Left lung (tissue), 10 donors: ENCODE results near the gene ANKRD52. TPM values are rescaled to one million over a fixed set of nuclear protein-coding genes. Genes with fewer than 3 reads are reported as not detected.
A peak's percentile ranks its signal among the peaks of the same experiment; 100 is the strongest.
"Not testable (repeated sequence)": the region's sequence is repeated elsewhere in the genome, so short reads cannot be mapped to it uniquely, and the experiment has no call there.

Source experiments
- ATAC-seq: fragments of 200-7000 bp; cut with Tn5 transposase; one replicate; pipeline ENCODE4 v1.9.1; 2020; ENCODE audit warnings: moderate library complexity
- DNase-seq, 4 donors: peaks; one replicate each; pipeline ENCODE4 v3.0.0-alpha.2; 2013 to 2020
- H3K27ac ChIP-seq, 2 donors: fragments of 200-600 bp; sonication (generic) in 1 of 2; one replicate each; pipeline versions ENCODE4 v1.5.0 to v1.8.0; 2020 to 2021
- H3K27me3 ChIP-seq, 2 donors: fragments of 200-600 bp; sonication (generic) in 1 of 2; one replicate each; pipeline versions ENCODE4 v1.5.0 to v1.8.0; 2020 to 2021
- H3K36me3 ChIP-seq, 2 donors: fragments of 200-600 bp; sonication (generic) in 1 of 2; one replicate each; pipeline versions ENCODE4 v1.5.0 to v1.8.0; 2020 to 2021
- H3K4me1 ChIP-seq, 2 donors: fragments of 200-600 bp; one replicate each; pipeline ENCODE4 v1.8.0; 2021
- H3K4me3 ChIP-seq, 2 donors: fragments of 200-600 bp; sonication (generic) in 1 of 2; one replicate each; pipeline versions ENCODE4 v1.5.0 to v1.8.0; 2020 to 2021; ENCODE audit warnings: mild to moderate bottlenecking in 1 of 2
- H3K9me3 ChIP-seq, 2 donors: fragments of 200-600 bp; sonication (generic) in 1 of 2; one replicate each; pipeline versions ENCODE4 v1.5.0 to v1.8.0; 2020 to 2021
- intact Hi-C, 2 donors: fragments of 100-400 bp; cut with DNase I; formaldehyde crosslinking; loops; one replicate each; pipeline versions ENCODE4 v1.11.2 to v1.14.2; 2022
- polyA plus RNA-seq, 6 donors: library from polyadenylated mRNA; unstranded; fragments of 120-200 nt; gene quantifications; one replicate each; pipeline ENCODE4 v1.2.1, GENCODE V29; 2013; ENCODE audit not compliant: insufficient read length in 6 of 6
- total RNA-seq, 2 donors: library from RNA; stranded (reverse); fragmentation: NEBNext Ultra II Directional; extraction: Animal tissue kit (Norgen Biotek cat#: 25700); gene quantifications; one replicate each; pipeline ENCODE4 v1.2.1, GENCODE V29; 2021
- TF ChIP-seq, protein P1 (sequence below), 2 donors: fragments of 200-600 bp; sonication (generic) in 1 of 2; IDR thresholded peaks; one replicate each; pipeline versions ENCODE4 v1.5.0 to v1.8.0; 2021; ENCODE audit warnings: antibody characterized with exemption in 2 of 2
- donor health status: DM: no; HTN: yes; CAD: no.
- donor health status: DM: no; HTN: no; CAD: no.

ANKRD52 gene
- total and polyA plus RNA-seq, 8 donors = 24.6 to 40.1 (median 32.6) TPM

DNA sequence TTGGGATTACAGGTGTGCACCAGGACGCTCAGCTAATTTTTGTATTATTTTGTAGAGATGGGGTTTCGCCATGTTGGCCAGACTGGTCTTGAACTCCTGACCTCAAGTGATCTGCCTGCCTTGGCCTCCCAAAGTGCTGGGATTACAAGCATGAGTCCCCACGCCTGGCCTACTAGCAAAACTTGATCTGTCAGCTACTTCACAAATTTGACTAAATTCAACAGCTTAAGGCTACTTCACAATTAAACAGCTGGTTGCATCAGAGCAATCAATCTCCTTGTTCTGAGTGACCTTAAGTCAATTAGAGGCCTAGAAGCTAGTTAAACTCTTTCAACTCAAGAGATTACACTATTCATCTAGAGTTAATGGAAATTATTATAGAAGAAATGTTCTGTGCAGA is 20.7 kb upstream of the ANKRD52 start:
- H3K27ac ChIP-seq = no peak overlapping the region

GRCh38 chr12:56274299-56274698 is 16.1 kb upstream of the ANKRD52 start:
- ATAC-seq = no peak
- TF ChIP-seq, protein P1, sequence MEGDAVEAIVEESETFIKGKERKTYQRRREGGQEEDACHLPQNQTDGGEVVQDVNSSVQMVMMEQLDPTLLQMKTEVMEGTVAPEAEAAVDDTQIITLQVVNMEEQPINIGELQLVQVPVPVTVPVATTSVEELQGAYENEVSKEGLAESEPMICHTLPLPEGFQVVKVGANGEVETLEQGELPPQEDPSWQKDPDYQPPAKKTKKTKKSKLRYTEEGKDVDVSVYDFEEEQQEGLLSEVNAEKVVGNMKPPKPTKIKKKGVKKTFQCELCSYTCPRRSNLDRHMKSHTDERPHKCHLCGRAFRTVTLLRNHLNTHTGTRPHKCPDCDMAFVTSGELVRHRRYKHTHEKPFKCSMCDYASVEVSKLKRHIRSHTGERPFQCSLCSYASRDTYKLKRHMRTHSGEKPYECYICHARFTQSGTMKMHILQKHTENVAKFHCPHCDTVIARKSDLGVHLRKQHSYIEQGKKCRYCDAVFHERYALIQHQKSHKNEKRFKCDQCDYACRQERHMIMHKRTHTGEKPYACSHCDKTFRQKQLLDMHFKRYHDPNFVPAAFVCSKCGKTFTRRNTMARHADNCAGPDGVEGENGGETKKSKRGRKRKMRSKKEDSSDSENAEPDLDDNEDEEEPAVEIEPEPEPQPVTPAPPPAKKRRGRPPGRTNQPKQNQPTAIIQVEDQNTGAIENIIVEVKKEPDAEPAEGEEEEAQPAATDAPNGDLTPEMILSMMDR (IDR thresholded peaks at IDR 0.05) = no peak
- intact Hi-C loops = no loop called here

More for the DNA sequence above, 20.7 kb upstream of the ANKRD52 start:
- intact Hi-C loops = no loop called here
- Histone ChIP-seq H3K9me3 (no peaks in the 10 kb centered on the region), H3K4me3 (no peak overlapping the region), H3K4me1 (no peaks in the 10 kb centered on the region), H3K27me3 (no peaks in the 10 kb centered on the region), H3K36me3 (peaks cover 0 to 100% of the 10 kb centered on the region in 2 donors)
- DNase-seq = no peak
- TF ChIP-seq, protein P1 (IDR thresholded peaks at IDR 0.05) = no peak
- ATAC-seq = no peak

GRCh38 chr12:56272468-56272867 is 14.3 kb upstream of the ANKRD52 start:
- DNase-seq, ATAC-seq, H3K27ac ChIP-seq, H3K9me3 ChIP-seq, H3K4me1 ChIP-seq, H3K4me3 ChIP-seq, H3K27me3 ChIP-seq, intact Hi-C loops: not testable (repeated sequence)
- peaks cover 0 to 72% of the 10 kb centered on the region in 2 donors for H3K36me3 ChIP-seq

More at GRCh38 chr12:56274299-56274698, 16.1 kb upstream of the ANKRD52 start:
- peaks cover 0 to 91% of the 10 kb centered on the region in 2 donors for H3K36me3 ChIP-seq
- H3K4me3 ChIP-seq = no peak overlapping the region
- H3K9me3 ChIP-seq = no peaks in the 10 kb centered on the region
- H3K27me3 ChIP-seq = no peaks in the 10 kb centered on the region
- DNase-seq = no peak
- H3K27ac ChIP-seq = no peak overlapping the region
- no peaks in the 10 kb centered on the region for H3K4me1 ChIP-seq

DNA sequence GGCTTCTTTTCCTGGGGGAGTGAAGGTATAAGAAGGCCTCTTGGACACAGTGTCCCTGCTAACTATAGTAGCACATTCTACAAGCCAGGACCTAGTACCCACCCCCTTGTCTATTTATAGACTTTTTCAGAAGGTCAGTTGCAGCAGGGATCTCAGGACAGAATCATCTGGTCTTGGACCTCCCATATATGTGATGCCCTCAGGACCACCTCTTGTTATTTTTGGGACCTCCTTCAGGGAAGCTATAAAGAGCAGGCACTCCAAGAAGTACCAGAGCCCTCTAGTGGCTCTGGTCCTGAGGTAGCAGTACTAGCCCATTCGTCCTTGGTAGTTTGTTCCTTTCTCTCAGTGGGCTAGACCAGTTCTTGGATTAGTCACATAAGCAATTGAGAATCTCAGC is 12.8 kb upstream of the ANKRD52 start:
- peak in 1 of 4 donors; percentile 19 for DNase-seq
- peaks cover 4 to 13% of the 10 kb centered on the region in 2 donors for H3K4me1 ChIP-seq
- no peak for ATAC-seq
- intact Hi-C loops = no loop called here
- no peaks in the 10 kb centered on the region for H3K27me3 ChIP-seq
- no peak overlapping the region for H3K4me3 ChIP-seq
- H3K36me3 ChIP-seq = peaks cover 0 to 58% of the 10 kb centered on the region in 2 donors
- H3K9me3 ChIP-seq = no peaks in the 10 kb centered on the region
- TF ChIP-seq, protein P1 (IDR thresholded peaks at IDR 0.05) = no peak
- H3K27ac ChIP-seq = no peak overlapping the region

- TF ChIP-seq, protein P1 (IDR thresholded peaks at IDR 0.05) = no peak
- ATAC-seq = peak; percentile 19
- no peak for DNase-seq
Observed at GRCh38 chr12:56267443-56268071, 9.4 kb upstream of the ANKRD52 start.

More at GRCh38 chr12:56267443-56268071, 9.4 kb upstream of the ANKRD52 start:
- Histone ChIP-seq H3K4me3 (peak overlapping the region; percentile 68 to 79), H3K9me3 (no peaks in the 10 kb centered on the region), H3K27me3 (no peaks in the 10 kb centered on the region), H3K27ac (peak overlapping the region; percentile 93 to 94), H3K4me1 (peaks cover 4 to 18% of the 10 kb centered on the region in 2 donors), H3K36me3 (peaks cover 0 to 23% of the 10 kb centered on the region in 2 donors)
- intact Hi-C loops = no loop called here
